ENCODE data around the gene EXOSC1. TPM values are rescaled to one million over a fixed set of nuclear protein-coding genes. Genes with fewer than 3 reads are reported as not detected.
"Not testable (repeated sequence)": the region's sequence is repeated elsewhere in the genome, so short reads cannot be mapped to it uniquely, and the experiment has no call there.

EXOSC1 gene
- polyA plus RNA-seq, 12 donors = 24.0 to 31.5 (median 27.5) TPM; not detected in 1

GRCh38 chr10:97463363-97464132, 17.7 kb upstream of the EXOSC1 start:
- peak; percentile 38 for DNase-seq

GRCh38 chr10:97462309-97462708, 16.5 kb upstream of the EXOSC1 start:
- no peak for DNase-seq

- DNase-seq = no peak
Observed at GRCh38 chr10:97459933-97460332, 14.1 kb upstream of the EXOSC1 start.

- DNase-seq = no peak
Observed at GRCh38 chr10:97459111-97459510, 13.3 kb upstream of the EXOSC1 start.

GRCh38 chr10:97456686-97457065, 10.9 kb upstream of the EXOSC1 start:
- no peak for DNase-seq

- DNase-seq = no peak
Observed at GRCh38 chr10:97456034-97456685, 10.4 kb upstream of the EXOSC1 start.

GRCh38 chr10:97454330-97455036, 8.7 kb upstream of the EXOSC1 start:
- no peak for DNase-seq

GRCh38 chr10:97452352-97452751, 6.5 kb upstream of the EXOSC1 start:
- DNase-seq = no peak

- DNase-seq = no peak
Observed at GRCh38 chr10:97451605-97452004, 5.8 kb upstream of the EXOSC1 start.

- no peak for DNase-seq
Observed at GRCh38 chr10:97450828-97451227, 5.0 kb upstream of the EXOSC1 start.

GRCh38 chr10:97445357-97445721, 467 bp downstream of the EXOSC1 start:
- DNase-seq = no peak

GRCh38 chr10:97444212-97444611, 1.6 kb downstream of the EXOSC1 start:
- no peak for DNase-seq

- no peak for DNase-seq
Observed at GRCh38 chr10:97442277-97442676, 3.5 kb downstream of the EXOSC1 start.

GRCh38 chr10:97435211-97435610, 10.6 kb downstream of the EXOSC1 start:
- DNase-seq = no peak

GRCh38 chr10:97434557-97434956, 11.2 kb downstream of the EXOSC1 start:
- DNase-seq = no peak

GRCh38 chr10:97434055-97434454, 11.8 kb downstream of the EXOSC1 start:
- DNase-seq = no peak

GRCh38 chr10:97428572-97428981, 17.2 kb downstream of the EXOSC1 start:
- no peak for DNase-seq

- DNase-seq = no peak
Observed at GRCh38 chr10:97427571-97428179, 18.1 kb downstream of the EXOSC1 start.

- no peak for DNase-seq
Observed at GRCh38 chr10:97426776-97427570, 18.8 kb downstream of the EXOSC1 start.

GRCh38 chr10:97425964-97426775, 19.6 kb downstream of the EXOSC1 start, which contains the start of gene PGAM1:
PGAM1 (plus strand) TSS chr10:97426191; CDS start chr10:97426308, 117 bp downstream.
- DNase-seq = peak; percentile 98

- not testable (repeated sequence) for DNase-seq
Observed at GRCh38 chr10:97423757-97424098, 22.1 kb downstream of the EXOSC1 start.

Measured in muscle of arm (tissue), 12 donors.